ENCODE measurements around the gene SUGCT.
A peak's percentile ranks its signal among the peaks of the same experiment; 100 is the strongest.

The SUGCT gene

DNA sequence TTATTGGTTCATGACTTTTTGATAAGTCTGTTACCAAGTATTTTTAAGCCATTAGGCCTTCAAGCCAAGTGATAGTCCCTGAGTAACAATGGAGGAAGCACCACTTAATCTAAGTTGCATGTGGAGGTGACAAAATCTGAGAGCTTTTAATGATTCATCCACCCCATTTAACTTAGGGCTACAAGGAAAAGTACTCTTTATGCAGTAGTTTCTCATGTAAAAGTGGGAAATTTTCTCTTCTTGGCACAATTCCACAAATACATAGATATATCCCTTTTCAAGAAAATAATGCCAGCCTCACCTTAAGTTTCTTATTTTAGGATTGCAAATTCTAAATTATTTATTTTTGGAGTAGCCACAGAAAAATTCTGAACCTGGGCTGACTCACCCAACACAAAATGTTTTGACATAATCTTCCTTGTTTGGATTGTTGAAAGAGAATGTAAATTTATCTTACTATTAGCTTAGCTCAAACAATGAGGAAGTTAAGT lies 85.7 kb downstream of the SUGCT start:
- DNase-seq (ENCODE audit: low spot score): no peak
- in situ Hi-C loops (cut with MboI; ENCODE audit: low pct_unique_long_range_greater_than_20kb, low sequenced_read_pairs, unreplicated experiment): no loop called here

DNA sequence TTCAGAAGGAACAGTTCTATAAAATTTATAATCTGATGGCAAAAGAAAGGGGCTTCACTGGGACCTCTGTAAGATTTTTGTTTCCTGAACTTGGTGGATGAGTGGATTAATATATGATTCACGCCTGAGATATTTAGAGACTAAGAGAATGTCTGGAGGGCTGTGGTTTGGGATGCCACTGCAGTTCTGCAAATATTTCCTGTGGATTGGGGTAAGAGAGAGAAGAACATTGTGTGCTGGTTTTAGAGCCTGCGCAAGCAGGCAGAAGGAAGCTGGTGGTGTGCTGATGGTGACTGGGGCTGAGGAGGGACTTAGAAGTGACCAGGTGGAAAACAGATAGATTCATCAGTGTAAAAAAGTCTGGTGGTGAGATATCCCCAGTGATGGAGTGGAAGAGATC lies 87.0 kb downstream of the SUGCT start:
- in situ Hi-C loops (cut with MboI; ENCODE audit: low pct_unique_long_range_greater_than_20kb, low sequenced_read_pairs, unreplicated experiment): no loop called here
- TF ChIP-seq, protein P1, sequence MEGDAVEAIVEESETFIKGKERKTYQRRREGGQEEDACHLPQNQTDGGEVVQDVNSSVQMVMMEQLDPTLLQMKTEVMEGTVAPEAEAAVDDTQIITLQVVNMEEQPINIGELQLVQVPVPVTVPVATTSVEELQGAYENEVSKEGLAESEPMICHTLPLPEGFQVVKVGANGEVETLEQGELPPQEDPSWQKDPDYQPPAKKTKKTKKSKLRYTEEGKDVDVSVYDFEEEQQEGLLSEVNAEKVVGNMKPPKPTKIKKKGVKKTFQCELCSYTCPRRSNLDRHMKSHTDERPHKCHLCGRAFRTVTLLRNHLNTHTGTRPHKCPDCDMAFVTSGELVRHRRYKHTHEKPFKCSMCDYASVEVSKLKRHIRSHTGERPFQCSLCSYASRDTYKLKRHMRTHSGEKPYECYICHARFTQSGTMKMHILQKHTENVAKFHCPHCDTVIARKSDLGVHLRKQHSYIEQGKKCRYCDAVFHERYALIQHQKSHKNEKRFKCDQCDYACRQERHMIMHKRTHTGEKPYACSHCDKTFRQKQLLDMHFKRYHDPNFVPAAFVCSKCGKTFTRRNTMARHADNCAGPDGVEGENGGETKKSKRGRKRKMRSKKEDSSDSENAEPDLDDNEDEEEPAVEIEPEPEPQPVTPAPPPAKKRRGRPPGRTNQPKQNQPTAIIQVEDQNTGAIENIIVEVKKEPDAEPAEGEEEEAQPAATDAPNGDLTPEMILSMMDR (IDR thresholded peaks at IDR 0.05; ENCODE audit: extremely low read depth, insufficient read depth, missing control alignments): no peak
- DNase-seq (ENCODE audit: low spot score): no peak

More for the DNA sequence above, 85.7 kb downstream of the SUGCT start:
- TF ChIP-seq, protein P1 (IDR thresholded peaks at IDR 0.05; ENCODE audit: extremely low read depth, insufficient read depth, missing control alignments): no peak

GRCh38 chr7:40223451-40224127 lies 88.8 kb downstream of the SUGCT start:
- in situ Hi-C loops (cut with MboI; ENCODE audit: low pct_unique_long_range_greater_than_20kb, low sequenced_read_pairs, unreplicated experiment): no loop called here
- no peak for DNase-seq (ENCODE audit: low spot score)
- TF ChIP-seq, protein P1 (IDR thresholded peaks at IDR 0.05; ENCODE audit: extremely low read depth, insufficient read depth, missing control alignments): no peak

- no peak for DNase-seq (ENCODE audit: low spot score)
- in situ Hi-C loops (cut with MboI; ENCODE audit: low pct_unique_long_range_greater_than_20kb, low sequenced_read_pairs, unreplicated experiment): no loop called here
- TF ChIP-seq, protein P1 (IDR thresholded peaks at IDR 0.05; ENCODE audit: extremely low read depth, insufficient read depth, missing control alignments): no peak
These were observed 95.3 kb downstream of the SUGCT start for GRCh38 chr7:40230101-40230500.

- in situ Hi-C loops (cut with MboI; ENCODE audit: low pct_unique_long_range_greater_than_20kb, low sequenced_read_pairs, unreplicated experiment): no loop called here
- TF ChIP-seq, protein P1 (IDR thresholded peaks at IDR 0.05; ENCODE audit: extremely low read depth, insufficient read depth, missing control alignments): no peak
- DNase-seq (ENCODE audit: low spot score): no peak
These were observed 97.0 kb downstream of the SUGCT start for GRCh38 chr7:40231796-40232195.

DNA sequence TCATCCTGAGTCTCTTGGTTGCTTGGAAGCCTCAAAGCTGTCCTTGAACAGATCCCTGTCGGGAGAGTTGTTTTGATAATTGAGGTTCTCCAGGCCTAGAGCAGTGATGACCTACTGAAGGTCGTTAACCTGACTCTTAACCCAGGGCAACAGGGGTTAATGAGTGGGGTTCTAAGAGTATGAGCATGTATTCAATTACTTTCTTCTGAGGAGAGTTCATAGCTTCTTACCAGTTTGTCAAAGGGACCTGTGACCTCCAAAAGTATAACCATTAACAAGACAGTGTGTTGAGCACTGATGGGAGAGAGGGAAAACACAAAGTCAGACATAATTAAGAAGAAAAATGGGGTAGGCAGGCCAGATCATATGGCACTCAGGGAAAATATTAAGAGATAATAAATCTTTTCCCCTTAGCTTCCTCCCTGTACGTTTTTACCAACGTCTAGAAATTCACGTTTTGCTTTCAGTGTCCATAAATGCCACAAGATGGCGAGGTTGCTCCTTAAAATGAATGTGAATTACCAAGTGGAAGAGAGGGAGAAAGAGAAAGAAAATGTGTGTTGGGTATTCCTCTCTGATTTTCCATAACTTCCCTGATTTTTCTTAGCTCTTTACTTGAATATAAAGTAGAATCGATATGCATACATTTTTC lies 97.6 kb downstream of the SUGCT start:
- peak; percentile 28 for DNase-seq (ENCODE audit: low spot score)
- TF ChIP-seq, protein P1 (IDR thresholded peaks at IDR 0.05; ENCODE audit: extremely low read depth, insufficient read depth, missing control alignments): peak; percentile 58
- in situ Hi-C loops (cut with MboI; ENCODE audit: low pct_unique_long_range_greater_than_20kb, low sequenced_read_pairs, unreplicated experiment): no loop called here

All from GM13977 (cell line).